Retinal pigment epithelial cell (primary cell): Measurements from ENCODE around the gene GALK1.
A peak's percentile ranks its signal among the peaks of the same experiment; 100 is the strongest.

Source experiments
- DNase-seq: peaks from one replicate; pipeline ENCODE4 v3.0.0-alpha.2; 2010; ENCODE audit warnings: low read depth
- H3K4me3 ChIP-seq: 2 replicates; pipeline ENCODE4 v1.5.1; 2011; ENCODE audit warnings: mild to moderate bottlenecking, low read length, control low read depth, moderate library complexity
- TF ChIP-seq, protein P1 (sequence below): conservative IDR thresholded peaks from 2 replicates; pipeline ENCODE4 v1.5.1; 2011; ENCODE audit warnings: low read depth, low read length, control low read depth, inconsistent platforms

The GALK1 gene

DNA sequence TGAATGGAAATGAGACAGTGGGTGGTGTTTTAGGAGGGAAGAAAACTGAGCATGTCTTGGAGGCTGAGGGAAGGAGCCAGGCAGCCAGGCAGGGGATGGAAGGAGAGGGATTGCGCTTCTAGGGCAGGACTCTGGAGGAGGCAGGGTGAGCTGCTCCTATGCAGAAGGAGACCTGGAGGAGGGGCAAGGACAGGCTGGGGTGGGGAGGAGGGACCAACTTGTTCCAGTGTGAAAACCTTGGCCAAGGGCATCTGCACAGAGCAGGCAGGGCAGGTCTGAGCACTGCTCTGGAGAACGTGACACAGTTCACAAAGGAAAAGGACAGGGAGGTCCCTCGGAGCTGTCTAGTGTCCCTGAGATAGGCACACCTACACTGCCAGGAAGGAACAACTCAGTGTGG, 5.5 kb downstream of the GALK1 start:
- DNase-seq, result no peak
- TF ChIP-seq, protein P1, sequence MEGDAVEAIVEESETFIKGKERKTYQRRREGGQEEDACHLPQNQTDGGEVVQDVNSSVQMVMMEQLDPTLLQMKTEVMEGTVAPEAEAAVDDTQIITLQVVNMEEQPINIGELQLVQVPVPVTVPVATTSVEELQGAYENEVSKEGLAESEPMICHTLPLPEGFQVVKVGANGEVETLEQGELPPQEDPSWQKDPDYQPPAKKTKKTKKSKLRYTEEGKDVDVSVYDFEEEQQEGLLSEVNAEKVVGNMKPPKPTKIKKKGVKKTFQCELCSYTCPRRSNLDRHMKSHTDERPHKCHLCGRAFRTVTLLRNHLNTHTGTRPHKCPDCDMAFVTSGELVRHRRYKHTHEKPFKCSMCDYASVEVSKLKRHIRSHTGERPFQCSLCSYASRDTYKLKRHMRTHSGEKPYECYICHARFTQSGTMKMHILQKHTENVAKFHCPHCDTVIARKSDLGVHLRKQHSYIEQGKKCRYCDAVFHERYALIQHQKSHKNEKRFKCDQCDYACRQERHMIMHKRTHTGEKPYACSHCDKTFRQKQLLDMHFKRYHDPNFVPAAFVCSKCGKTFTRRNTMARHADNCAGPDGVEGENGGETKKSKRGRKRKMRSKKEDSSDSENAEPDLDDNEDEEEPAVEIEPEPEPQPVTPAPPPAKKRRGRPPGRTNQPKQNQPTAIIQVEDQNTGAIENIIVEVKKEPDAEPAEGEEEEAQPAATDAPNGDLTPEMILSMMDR, result no peak

DNA sequence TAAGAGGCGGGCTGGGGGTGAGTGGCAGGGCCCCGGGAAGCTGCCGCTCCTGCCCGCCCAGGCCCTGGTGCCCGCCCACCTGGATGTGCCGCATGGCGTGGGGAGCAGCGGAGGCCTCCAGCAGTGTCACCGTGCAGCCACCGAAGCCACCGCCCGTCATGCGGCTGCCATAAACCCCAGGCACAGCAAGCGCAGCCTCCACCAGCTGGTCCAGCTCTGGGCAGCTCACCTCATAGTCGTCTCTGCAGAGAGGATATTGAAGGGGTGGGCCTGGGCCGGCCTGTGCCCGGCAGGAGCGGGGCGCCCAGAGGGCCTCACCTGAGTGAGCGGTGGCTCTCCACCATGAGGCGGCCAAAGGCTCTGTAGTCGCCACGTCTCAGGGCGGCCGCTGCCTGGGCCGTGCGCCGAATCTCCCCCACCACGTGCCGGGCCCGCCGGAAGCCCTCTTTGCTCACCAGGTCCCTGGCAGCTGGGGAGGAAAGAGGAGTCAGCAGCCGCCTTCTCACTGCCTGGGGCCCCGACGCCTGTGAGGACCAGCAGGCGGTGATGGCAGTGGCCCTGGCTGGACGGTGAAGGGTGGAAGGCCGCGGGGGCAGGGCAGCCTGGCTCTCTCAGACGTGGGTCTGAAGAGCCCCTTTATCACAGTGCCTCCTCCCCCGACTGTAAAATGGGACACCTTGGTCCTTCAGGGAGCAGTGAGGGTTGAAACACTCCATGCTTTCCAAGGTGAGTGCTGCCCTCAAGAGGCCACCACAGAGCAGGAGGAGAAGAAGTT, 6.7 kb downstream of the GALK1 start:
- TF ChIP-seq, protein P1, result peak; percentile 41
- no peak for DNase-seq
- no peak overlapping the region for H3K4me3 ChIP-seq

More for the DNA sequence above, 5.5 kb downstream of the GALK1 start:
- H3K4me3 ChIP-seq, result no peak overlapping the region

GRCh38 chr17:75757086-75757681, 7.8 kb downstream of the GALK1 start:
- H3K4me3 ChIP-seq, result no peak overlapping the region
- TF ChIP-seq, protein P1, result no peak
- DNase-seq, result no peak

DNA sequence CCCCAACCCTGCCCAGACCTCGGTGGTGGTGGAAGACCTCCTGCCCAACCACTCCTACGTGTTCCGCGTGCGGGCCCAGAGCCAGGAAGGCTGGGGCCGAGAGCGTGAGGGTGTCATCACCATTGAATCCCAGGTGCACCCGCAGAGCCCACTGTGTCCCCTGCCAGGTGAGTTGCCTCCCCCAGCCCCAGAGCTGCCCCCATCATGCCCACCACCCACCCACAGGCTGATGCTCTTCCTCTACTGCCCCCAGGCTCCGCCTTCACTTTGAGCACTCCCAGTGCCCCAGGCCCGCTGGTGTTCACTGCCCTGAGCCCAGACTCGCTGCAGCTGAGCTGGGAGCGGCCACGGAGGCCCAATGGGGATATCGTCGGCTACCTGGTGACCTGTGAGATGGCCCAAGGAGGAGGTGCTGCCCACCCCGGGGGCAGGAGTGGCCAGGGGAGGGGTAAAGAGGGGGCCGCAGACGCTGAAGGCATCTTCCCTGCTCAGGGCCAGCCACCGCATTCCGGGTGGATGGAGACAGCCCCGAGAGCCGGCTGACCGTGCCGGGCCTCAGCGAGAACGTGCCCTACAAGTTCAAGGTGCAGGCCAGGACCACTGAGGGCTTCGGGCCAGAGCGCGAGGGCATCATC, 8.4 kb downstream of the GALK1 start:
- DNase-seq, result no peak
- TF ChIP-seq, protein P1, result no peak
- no peak overlapping the region for H3K4me3 ChIP-seq

DNA sequence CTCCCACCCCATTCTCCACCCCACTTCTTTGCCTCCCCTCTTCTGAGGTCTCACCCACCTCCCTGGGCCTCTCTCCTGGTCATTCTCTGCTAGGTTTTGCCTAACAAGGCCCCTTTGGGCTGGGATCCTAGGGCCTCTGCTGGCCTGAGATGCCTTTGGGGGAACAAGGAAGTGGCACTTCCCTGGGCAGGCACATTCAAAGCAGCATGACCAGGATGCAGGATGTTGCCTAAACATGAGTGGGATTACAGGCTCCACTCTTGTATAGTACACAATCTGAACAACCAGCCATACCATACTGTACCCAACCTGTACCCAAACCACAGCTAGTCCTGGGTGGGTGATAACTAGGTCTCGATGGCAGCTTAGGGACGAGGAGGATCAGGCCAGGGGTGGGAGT, 9.0 kb downstream of the GALK1 start:
- no peak for DNase-seq

DNA sequence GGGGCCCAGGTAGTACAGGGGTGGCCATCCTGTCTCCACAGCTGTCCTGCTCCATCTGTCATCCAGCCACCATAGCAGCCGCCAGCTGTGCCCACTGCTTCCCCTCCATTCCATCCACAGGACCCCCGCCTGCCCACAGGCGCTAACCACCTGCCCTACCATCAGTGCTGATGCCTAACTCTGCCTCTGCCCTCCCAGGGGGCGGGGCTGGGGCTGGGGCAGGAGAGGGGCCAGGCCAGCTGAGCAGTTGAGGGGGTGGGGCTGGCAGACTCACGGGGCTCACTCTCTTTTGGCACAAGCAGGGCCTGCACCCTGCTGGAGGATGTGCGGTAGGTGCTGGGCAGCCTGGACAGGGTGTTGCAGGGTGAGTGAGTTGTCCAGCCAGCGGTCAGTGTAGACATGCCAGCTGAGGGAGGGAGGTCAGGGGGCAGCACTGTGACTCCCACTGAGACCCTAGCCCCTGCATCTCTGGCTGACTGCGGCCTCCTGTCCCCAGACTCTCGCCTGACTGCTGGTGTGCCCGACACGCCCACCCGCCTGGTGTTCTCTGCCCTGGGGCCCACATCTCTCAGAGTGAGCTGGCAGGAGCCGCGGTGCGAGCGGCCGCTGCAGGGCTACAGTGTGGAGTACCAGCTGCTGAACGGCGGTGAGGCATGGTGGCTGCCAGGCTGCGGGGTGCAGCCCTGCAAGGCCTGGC, 9.6 kb downstream of the GALK1 start:
- no peak overlapping the region for H3K4me3 ChIP-seq
- no peak for DNase-seq
- TF ChIP-seq, protein P1, result no peak

More for the DNA sequence above, 9.0 kb downstream of the GALK1 start:
- TF ChIP-seq, protein P1, result no peak
- H3K4me3 ChIP-seq, result no peak overlapping the region
